DND-41 (cell line): ENCODE data around the gene PLCG1.

Experiments
- ATAC-seq: fragments of 200-7000 bp; cut with Tn5 transposase; 3 replicates; pipeline ENCODE4 v1.9.1; 2021; ENCODE audit warnings: low read depth; ENCODE audit not compliant: insufficient read depth
- DNase-seq: peaks from one replicate; pipeline ENCODE4 v3.0.0-alpha.2; 2020
- H2AFZ ChIP-seq: 2 replicates; pipeline ENCODE4 v1.6.0; 2012; ENCODE audit warnings: low read depth, low read length
- H3K27ac ChIP-seq: 2 replicates; pipeline ENCODE4 v1.5.1; 2012; ENCODE audit warnings: low read length, inconsistent platforms
- H3K27me3 ChIP-seq: fragments of 200-600 bp; sonication (generic); 2 replicates; pipeline ENCODE4 v1.6.0; 2012; ENCODE audit warnings: low read length, mild to moderate bottlenecking, inconsistent platforms; ENCODE audit not compliant: insufficient read depth, poor library complexity
- H3K36me3 ChIP-seq: 2 replicates; pipeline ENCODE4 v1.5.1; 2012; ENCODE audit warnings: low read length, inconsistent platforms; ENCODE audit not compliant: insufficient read depth
- H3K4me1 ChIP-seq: 2 replicates; pipeline ENCODE4 v1.5.1; 2012; ENCODE audit warnings: mild to moderate bottlenecking, low read length; ENCODE audit not compliant: insufficient read depth
- H3K4me2 ChIP-seq: 2 replicates; pipeline ENCODE4 v1.6.0; 2012; ENCODE audit warnings: mild to moderate bottlenecking, moderate library complexity, low read length, inconsistent platforms; ENCODE audit not compliant: insufficient read depth
- H3K4me3 ChIP-seq, 2 experiments: fragments of 200-600 bp in 1 of 2; shearing (Covaris generic) in 1 of 2; 2 replicates each; pipeline ENCODE4 v1.5.1; 2012 to 2016; ENCODE audit warnings: inconsistent platforms in 2 of 2, low read length in 2 of 2, mild to moderate bottlenecking in 2 of 2, low read depth in 1 of 2, moderate library complexity in 1 of 2
- H3K79me2 ChIP-seq: 2 replicates; pipeline ENCODE4 v1.6.0; 2012; ENCODE audit warnings: low read length, inconsistent platforms; ENCODE audit not compliant: insufficient read depth
- H3K9ac ChIP-seq: 2 replicates; pipeline ENCODE4 v1.6.0; 2012; ENCODE audit warnings: low read depth, mild to moderate bottlenecking, inconsistent platforms, low read length, moderate library complexity
- H3K9me3 ChIP-seq: 2 replicates; pipeline ENCODE4 v1.5.1; 2012; ENCODE audit warnings: low read length, moderate library complexity, mild to moderate bottlenecking, inconsistent platforms; ENCODE audit not compliant: insufficient read depth, severe bottlenecking
- H4K20me1 ChIP-seq: 2 replicates; pipeline ENCODE4 v1.6.0; 2012; ENCODE audit warnings: low read length; ENCODE audit not compliant: insufficient read depth
- EZH2 ChIP-seq: IDR thresholded peaks from 3 replicates; pipeline ENCODE4 v1.6.1; 2012; ENCODE audit warnings: borderline replicate concordance, low read depth, mild to moderate bottlenecking, moderate library complexity, low read length, inconsistent platforms; ENCODE audit not compliant: severe bottlenecking
- TF ChIP-seq, protein P1 (sequence below): IDR thresholded peaks from 2 replicates; pipeline ENCODE4 v1.5.1; 2012; ENCODE audit warnings: borderline replicate concordance, low read length, moderate library complexity, mild to moderate bottlenecking; ENCODE audit not compliant: poor library complexity, severe bottlenecking; ENCODE audit errors: extremely low read depth

The PLCG1 gene

DNA sequence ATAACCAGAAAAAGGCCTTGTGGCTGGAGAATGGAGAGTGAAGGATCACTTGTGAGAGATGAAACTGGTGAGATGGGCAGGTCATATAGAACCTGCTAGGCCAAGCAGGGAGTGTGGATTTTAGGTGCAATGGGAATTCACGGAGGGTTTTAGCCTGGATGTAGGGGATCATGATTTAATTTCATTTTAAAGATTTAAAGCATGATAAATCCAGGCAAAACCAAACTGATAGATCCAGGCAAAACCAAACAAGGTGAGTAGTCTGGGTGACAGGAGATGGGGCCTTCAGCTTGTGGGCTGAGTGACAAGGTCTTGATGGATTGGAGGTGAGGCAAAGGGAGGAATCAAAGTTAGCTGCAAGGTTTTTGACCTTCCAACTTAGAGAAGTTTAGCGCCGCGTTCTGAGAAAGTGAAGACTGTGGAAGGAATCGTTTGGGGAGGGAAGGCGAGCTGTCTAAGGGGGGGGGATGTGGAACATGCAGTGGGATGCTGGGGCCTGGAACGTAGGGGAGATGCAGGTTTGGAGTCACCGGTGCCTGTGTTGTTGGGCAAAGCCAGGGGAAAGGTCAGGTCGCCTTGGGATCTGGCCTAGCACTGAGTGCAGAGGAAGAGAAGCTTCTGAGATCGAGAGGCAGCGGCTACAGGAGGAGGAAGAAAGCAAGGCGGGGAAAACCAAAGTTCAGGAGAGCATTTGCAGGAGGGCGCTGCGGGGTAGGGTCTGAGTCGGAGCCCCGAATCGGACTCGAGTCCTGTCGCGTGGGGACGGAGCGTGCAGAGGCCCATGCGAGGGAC, 1.3 kb upstream of the PLCG1 start:
- H3K9ac ChIP-seq: peak overlapping the region; percentile 98
- no peaks in the 10 kb centered on the region for H3K9me3 ChIP-seq
- H3K27ac ChIP-seq: peak overlapping the region; percentile 91
- H3K36me3 ChIP-seq: peaks cover 20% of the 10 kb centered on the region
- peaks cover 42% of the 10 kb centered on the region for H3K79me2 ChIP-seq
- H2AFZ ChIP-seq: peak overlapping the region; percentile 96
- no peaks in the 10 kb centered on the region for H3K27me3 ChIP-seq
- peaks cover 30% of the 10 kb centered on the region for H4K20me1 ChIP-seq
- peaks cover 45% of the 10 kb centered on the region for H3K4me1 ChIP-seq
- H3K4me3 ChIP-seq: peak overlapping the region in 1 of 2 experiments; percentile 78; a peak in 3 of 4 replicates
- no peak for TF ChIP-seq EZH2
- TF ChIP-seq, protein P1, sequence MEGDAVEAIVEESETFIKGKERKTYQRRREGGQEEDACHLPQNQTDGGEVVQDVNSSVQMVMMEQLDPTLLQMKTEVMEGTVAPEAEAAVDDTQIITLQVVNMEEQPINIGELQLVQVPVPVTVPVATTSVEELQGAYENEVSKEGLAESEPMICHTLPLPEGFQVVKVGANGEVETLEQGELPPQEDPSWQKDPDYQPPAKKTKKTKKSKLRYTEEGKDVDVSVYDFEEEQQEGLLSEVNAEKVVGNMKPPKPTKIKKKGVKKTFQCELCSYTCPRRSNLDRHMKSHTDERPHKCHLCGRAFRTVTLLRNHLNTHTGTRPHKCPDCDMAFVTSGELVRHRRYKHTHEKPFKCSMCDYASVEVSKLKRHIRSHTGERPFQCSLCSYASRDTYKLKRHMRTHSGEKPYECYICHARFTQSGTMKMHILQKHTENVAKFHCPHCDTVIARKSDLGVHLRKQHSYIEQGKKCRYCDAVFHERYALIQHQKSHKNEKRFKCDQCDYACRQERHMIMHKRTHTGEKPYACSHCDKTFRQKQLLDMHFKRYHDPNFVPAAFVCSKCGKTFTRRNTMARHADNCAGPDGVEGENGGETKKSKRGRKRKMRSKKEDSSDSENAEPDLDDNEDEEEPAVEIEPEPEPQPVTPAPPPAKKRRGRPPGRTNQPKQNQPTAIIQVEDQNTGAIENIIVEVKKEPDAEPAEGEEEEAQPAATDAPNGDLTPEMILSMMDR: no peak
- peak overlapping the region; percentile 89 for H3K4me2 ChIP-seq
- DNase-seq (no peak), ATAC-seq (no peak)

DNA sequence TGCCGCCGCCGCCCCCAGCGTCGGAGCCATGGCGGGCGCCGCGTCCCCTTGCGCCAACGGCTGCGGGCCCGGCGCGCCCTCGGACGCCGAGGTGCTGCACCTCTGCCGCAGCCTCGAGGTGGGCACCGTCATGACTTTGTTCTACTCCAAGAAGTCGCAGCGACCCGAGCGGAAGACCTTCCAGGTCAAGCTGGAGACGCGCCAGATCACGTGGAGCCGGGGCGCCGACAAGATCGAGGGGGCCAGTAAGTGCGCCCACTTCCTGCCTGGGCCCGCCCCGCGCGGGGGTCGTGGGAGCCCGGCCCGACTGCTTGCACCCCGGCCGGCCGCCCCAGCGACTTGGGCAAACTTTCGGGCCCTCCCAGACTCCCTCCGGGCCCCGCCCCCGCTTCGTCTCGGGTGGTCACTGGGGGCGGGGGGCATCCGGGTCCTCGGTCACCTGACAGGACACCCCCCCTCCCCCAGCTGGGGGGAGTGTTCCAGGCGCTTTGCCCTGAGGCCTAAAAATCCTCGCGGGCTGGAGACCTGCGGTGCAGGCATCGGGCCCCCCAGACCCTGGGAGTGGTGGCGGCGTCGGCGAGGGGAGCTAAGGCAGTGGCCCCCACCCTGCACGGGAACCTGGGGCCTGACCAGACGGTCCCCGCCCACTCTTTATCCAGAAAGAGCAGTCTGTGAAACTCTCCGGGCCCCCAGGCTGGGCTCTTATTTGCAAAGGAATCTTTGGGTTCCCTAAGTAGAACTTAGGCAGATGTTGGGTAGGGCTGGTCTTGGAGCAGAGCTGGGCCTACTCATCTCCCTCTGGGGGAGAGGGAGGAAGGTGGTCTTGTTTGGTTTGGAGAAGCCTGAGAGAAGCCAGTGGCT, 501 bp downstream of the PLCG1 start:
- peak; percentile 26 for ATAC-seq
- peak; percentile 87 for DNase-seq
- Histone ChIP-seq H3K27ac (peak overlapping the region; percentile 92), H2AFZ (peak overlapping the region; percentile 87), H3K9me3 (no peaks in the 10 kb centered on the region), H3K79me2 (peaks cover 59% of the 10 kb centered on the region), H3K36me3 (peaks cover 33% of the 10 kb centered on the region), H3K4me1 (peaks cover 62% of the 10 kb centered on the region), H3K4me3 (peak overlapping the region; percentile 78 to 81), H3K9ac (peak overlapping the region; percentile 98), H3K4me2 (peak overlapping the region; percentile 89), H4K20me1 (peaks cover 48% of the 10 kb centered on the region), H3K27me3 (no peaks in the 10 kb centered on the region)
- TF ChIP-seq, protein P1: no peak
- no peak for TF ChIP-seq EZH2

DNA sequence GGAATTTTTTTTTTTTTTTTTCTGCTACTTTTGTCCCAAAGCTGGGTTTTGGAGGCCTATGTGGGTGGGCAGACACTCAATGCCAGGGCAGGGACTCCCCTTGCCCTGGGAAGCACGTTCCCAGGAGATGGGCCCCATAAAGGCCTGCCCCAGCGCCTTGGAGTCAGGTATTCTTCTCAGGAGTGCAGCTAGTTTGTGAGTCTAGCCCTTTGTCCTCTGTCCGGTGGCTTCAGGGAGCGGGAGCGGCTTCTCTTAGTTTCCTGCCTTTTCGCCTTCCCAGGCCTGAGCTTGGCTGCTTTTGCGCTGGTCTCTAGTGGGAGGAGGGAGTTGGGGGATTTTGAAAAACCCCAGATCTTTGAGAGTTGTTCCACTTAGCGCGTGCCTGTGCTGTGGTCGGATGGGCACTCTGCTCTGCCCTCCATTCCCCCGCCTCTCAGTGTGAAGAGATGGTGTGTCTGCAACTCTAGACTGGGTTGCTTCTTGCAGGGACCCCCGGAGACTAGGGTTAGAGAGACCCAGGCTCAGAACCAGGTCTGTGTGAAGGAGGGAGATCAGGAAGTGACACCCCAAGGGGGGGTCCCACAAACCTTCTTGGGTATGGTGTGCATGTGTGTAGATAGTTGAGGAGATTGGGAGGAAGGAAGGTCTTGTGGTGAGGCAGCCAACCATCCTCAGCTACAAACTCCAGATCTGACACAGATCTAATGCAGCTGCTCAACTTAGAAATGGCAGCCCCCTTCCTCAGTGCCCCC, 1.3 kb downstream of the PLCG1 start:
- Histone ChIP-seq H3K27ac (peak overlapping the region; percentile 92), H3K9ac (peak overlapping the region; percentile 98), H3K4me2 (peak overlapping the region; percentile 89), H3K36me3 (peaks cover 40% of the 10 kb centered on the region), H2AFZ (peak overlapping the region; percentile 11; the same call in 1 of the 2 replicates), H3K27me3 (no peaks in the 10 kb centered on the region), H3K4me1 (peaks cover 70% of the 10 kb centered on the region), H4K20me1 (peaks cover 56% of the 10 kb centered on the region), H3K9me3 (no peaks in the 10 kb centered on the region), H3K79me2 (peaks cover 67% of the 10 kb centered on the region), H3K4me3 (peak overlapping the region; percentile 78 to 81)
- peak; percentile 62 for ATAC-seq
- no peak for TF ChIP-seq EZH2
- TF ChIP-seq, protein P1: no peak
- DNase-seq: peak; percentile 86
